ENCODE data around the gene RO60. TPM values are rescaled to one million over a fixed set of nuclear protein-coding genes. Genes with fewer than 3 reads are reported as not detected.
"Not testable (repeated sequence)": the region's sequence is repeated elsewhere in the genome, so short reads cannot be mapped to it uniquely, and the experiment has no call there.

Gene RO60
- 10 to 100 TPM; 75.9 to 80.7 TPM for total RNA-seq

GRCh38 chr1:193059282-193060114, at the start of gene RO60, which contains the start of gene UCHL5:
Gene RO60, plus strand, starts transcription at chr1:193059612. Its CDS starts 9,443 bp downstream, at chr1:193069055.
Gene UCHL5, minus strand, starts transcription at chr1:193059360. Its CDS starts 100 bp downstream, at chr1:193059260.
- CTCF ChIA-PET = interaction anchor here (0.7 to 2.0 kb wide), 7 partner anchors 10 to 252 kb away, joined by 3 to 9 read pairs (median 5); partner anchors contain the start of genes CDC73 and GLRX2
- POLR2A ChIA-PET = interaction anchor here (0.9 to 2.3 kb wide), 8 partner anchors 10 to 252 kb away, joined by 3 to 23 read pairs (median 9); partner anchors contain the start of genes CDC73, GLRX2 and RGS2

GRCh38 chr1:193011406-193011805, 48.0 kb upstream of the RO60 start:
- CTCF ChIA-PET = interaction anchor here (0.6 to 1.7 kb wide), 2 partner anchors 55 to 95 kb away, joined by 3 read pairs; no protein-coding TSS in a partner anchor
- POLR2A ChIA-PET = no interaction called here

- POLR2A ChIA-PET = no interaction called here
- CTCF ChIA-PET = interaction anchor here (1.7 kb wide), 1 partner anchor 94 kb away, joined by 3 read pairs; no protein-coding TSS in a partner anchor
These were observed 46.4 kb upstream of the RO60 start for GRCh38 chr1:193013005-193013404.

- ChIA-PET CTCF (interaction anchor here (0.6 kb wide), 1 partner anchor 16 kb away, joined by 3 read pairs; no protein-coding TSS in a partner anchor), POLR2A (no interaction called here)
These were observed 45.7 kb upstream of the RO60 start for GRCh38 chr1:193013707-193014106.

- ChIA-PET CTCF (no interaction called here), POLR2A (no interaction called here)
These were observed 45.0 kb upstream of the RO60 start for GRCh38 chr1:193014400-193014799.

GRCh38 chr1:193016788-193017187, 42.6 kb upstream of the RO60 start:
- POLR2A ChIA-PET = no interaction called here
- CTCF ChIA-PET = no interaction called here

- CTCF ChIA-PET = interaction anchor here (0.9 to 1.7 kb wide), 2 partner anchors 71 to 213 kb away, joined by 3 to 4 read pairs; no protein-coding TSS in a partner anchor
- POLR2A ChIA-PET = no interaction called here
These were observed 39.9 kb upstream of the RO60 start for GRCh38 chr1:193019442-193020026.

GRCh38 chr1:193025218-193025617, 34.2 kb upstream of the RO60 start:
- CTCF ChIA-PET = no interaction called here
- POLR2A ChIA-PET = no interaction called here

- ChIA-PET POLR2A (no interaction called here), CTCF (no interaction called here)
These were observed 29.1 kb upstream of the RO60 start for GRCh38 chr1:193030280-193030679.

GRCh38 chr1:193031431-193031830, 28.0 kb upstream of the RO60 start:
- CTCF ChIA-PET = no interaction called here
- POLR2A ChIA-PET = no interaction called here

- POLR2A ChIA-PET, CTCF ChIA-PET: not testable (repeated sequence)
These were observed 26.6 kb upstream of the RO60 start for GRCh38 chr1:193032643-193033427.

GRCh38 chr1:193033610-193034009, 25.8 kb upstream of the RO60 start:
- POLR2A ChIA-PET = no interaction called here

GRCh38 chr1:193036337-193037047, 22.9 kb upstream of the RO60 start:
- ChIA-PET POLR2A (no interaction called here), CTCF (no interaction called here)

More at GRCh38 chr1:193033610-193034009, 25.8 kb upstream of the RO60 start:
- CTCF ChIA-PET = no interaction called here

GRCh38 chr1:193040011-193040410, 19.4 kb upstream of the RO60 start:
- ChIA-PET CTCF (no interaction called here), POLR2A (no interaction called here)

GRCh38 chr1:193042766-193043691, 16.4 kb upstream of the RO60 start:
- CTCF ChIA-PET = no interaction called here

GRCh38 chr1:193048913-193049312, 10.5 kb upstream of the RO60 start:
- POLR2A ChIA-PET = interaction anchor here (0.5 to 0.8 kb wide), 2 partner anchors 10 to 22 kb away, joined by 3 read pairs; partner anchors contain the start of genes RO60 and UCHL5
- CTCF ChIA-PET = not testable (repeated sequence)

More at GRCh38 chr1:193042766-193043691, 16.4 kb upstream of the RO60 start:
- POLR2A ChIA-PET = no interaction called here

- ChIA-PET CTCF (no interaction called here), POLR2A (no interaction called here)
These were observed 5.2 kb upstream of the RO60 start for GRCh38 chr1:193054169-193054675.

All from activated CD8-positive, alpha-beta memory T cell treated with anti-CD3 and anti-CD28 coated beads for 36 hours (primary cell).